Activated naive CD4-positive, alpha-beta T cell treated with anti-CD3 and anti-CD28 coated beads, Interleukin-2, amount 50 U/mL, for 24 hours (primary cell): Measurements from ENCODE around the gene TRIM15.
A peak's percentile ranks its signal among the peaks of the same experiment; 100 is the strongest.
"Not testable (repeated sequence)": the region's sequence is repeated elsewhere in the genome, so short reads cannot be mapped to it uniquely, and the experiment has no call there.

ENCODE experiments used
- H3K27ac Mint-ChIP-seq: one replicate; pipeline ENCODE4 v1.8.0; 2021; ENCODE audit warnings: mild to moderate bottlenecking, mixed read lengths
- H3K27me3 Mint-ChIP-seq: one replicate; pipeline ENCODE4 v1.8.0; 2021; ENCODE audit warnings: mixed read lengths
- H3K36me3 Mint-ChIP-seq: one replicate; pipeline ENCODE4 v1.8.0; 2021; ENCODE audit warnings: mixed read lengths
- H3K4me1 Mint-ChIP-seq: one replicate; pipeline ENCODE4 v1.8.0; 2021; ENCODE audit warnings: mixed read lengths
- H3K4me3 Mint-ChIP-seq: one replicate; pipeline ENCODE4 v1.8.0; 2021; ENCODE audit warnings: mild to moderate bottlenecking, mixed read lengths
- H3K9me3 Mint-ChIP-seq: one replicate; pipeline ENCODE4 v1.8.0; 2021; ENCODE audit warnings: mixed read lengths

TRIM15 gene

DNA sequence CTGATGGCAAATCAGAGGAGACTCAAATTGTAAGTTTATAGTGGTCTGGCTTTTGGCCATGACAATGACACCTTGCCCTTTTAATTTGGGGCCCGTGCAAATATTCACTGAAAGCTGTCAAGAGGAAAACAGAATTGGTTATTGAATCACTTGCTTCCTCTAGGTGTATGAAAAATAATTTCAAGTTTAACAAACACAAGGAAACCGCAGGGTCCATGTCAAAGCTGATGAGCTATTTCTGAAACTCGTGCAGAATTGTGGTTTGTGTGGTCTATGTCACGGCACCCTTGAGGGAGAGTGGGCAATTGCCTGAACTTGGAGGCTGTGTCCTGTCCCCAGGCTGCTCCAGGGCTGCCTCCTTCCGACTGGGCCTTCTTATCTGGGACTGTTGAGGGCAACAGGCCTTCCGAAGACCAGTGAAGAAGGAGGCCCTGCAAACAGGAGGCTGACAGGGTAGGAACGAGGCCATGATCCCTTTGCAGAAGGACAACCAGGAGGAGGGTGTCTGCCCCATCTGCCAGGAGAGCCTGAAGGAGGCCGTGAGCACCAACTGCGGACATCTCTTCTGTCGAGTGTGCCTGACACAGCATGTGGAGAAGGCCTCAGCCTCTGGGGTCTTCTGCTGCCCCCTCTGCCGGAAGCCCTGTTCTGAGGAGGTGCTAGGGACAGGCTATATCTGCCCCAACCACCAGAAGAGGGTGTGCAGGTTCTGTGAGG lies 26.6 kb upstream of the TRIM15 start:
- H3K27ac Mint-ChIP-seq, result no peak overlapping the region
- no peak overlapping the region for H3K4me3 Mint-ChIP-seq
- no peaks in the 10 kb centered on the region for H3K36me3 Mint-ChIP-seq
- H3K4me1 Mint-ChIP-seq, result no peaks in the 10 kb centered on the region
- H3K27me3 Mint-ChIP-seq, result peaks cover 21% of the 10 kb centered on the region
- H3K9me3 Mint-ChIP-seq, result no peaks in the 10 kb centered on the region

DNA sequence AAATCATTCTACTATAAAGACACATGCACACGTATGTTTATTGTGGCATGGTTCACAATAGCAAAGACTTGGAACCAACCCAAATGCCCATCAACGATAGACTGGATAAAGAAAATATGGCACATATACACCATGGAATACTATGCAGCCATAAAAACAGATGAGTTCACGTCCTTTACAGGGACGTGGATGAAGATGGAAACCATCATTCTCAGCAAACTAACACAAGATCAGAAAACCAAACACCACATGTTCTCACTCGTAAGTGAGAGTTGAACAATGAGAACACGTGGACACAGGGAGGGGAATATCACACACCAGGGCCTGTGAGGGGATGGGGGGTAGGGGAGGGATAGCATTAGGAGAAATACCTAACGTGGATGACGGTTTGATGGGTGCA lies 23.1 kb upstream of the TRIM15 start:
- H3K9me3 Mint-ChIP-seq, H3K27ac Mint-ChIP-seq, H3K4me1 Mint-ChIP-seq, H3K4me3 Mint-ChIP-seq, H3K36me3 Mint-ChIP-seq: not testable (repeated sequence)
- H3K27me3 Mint-ChIP-seq, result peaks cover 19% of the 10 kb centered on the region

DNA sequence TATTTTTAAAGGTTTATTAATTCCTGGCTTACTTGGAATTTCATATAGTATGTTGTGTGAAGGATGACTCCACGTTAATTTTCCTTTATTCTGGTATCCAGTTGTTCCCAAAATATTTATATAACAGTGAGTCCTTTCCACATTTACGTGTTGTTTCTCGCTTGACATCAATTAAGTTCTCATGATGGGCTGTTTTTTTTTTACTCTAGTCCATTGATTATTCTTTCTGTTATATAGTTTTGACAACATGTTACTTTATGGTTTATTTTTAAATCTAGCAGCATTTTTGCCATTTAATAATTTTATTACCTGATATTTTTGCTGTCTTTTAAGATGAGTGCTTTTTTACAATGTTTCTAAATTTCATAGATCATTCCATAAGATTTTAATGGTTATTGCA lies 20.7 kb upstream of the TRIM15 start:
- H3K9me3 Mint-ChIP-seq, result no peaks in the 10 kb centered on the region
- H3K4me3 Mint-ChIP-seq, result no peak overlapping the region
- H3K4me1 Mint-ChIP-seq, result no peaks in the 10 kb centered on the region
- peaks cover 22% of the 10 kb centered on the region for H3K27me3 Mint-ChIP-seq
- H3K36me3 Mint-ChIP-seq, result no peaks in the 10 kb centered on the region
- H3K27ac Mint-ChIP-seq, result no peak overlapping the region

DNA sequence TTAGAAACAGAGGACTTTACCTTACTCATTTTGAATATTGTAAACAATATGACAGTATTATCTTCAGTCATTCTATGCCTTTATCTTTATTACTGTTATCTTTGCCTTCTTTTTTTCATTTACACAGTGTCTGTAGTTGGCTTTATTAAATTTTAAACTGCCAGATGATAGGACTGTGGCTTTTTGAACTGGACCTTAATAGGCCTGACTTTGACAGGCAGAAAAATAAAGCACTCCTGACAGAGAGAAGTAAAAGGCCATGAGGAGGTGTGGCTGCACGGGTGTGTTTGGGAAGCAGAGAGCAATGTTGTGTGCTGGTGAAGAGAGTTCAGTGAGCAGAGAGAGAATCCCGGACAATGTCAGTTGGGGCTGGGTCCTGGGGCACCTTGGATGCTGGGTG lies 19.6 kb upstream of the TRIM15 start:
- H3K4me3 Mint-ChIP-seq, result no peak overlapping the region
- H3K36me3 Mint-ChIP-seq, result no peaks in the 10 kb centered on the region
- no peaks in the 10 kb centered on the region for H3K9me3 Mint-ChIP-seq
- peaks cover 25% of the 10 kb centered on the region for H3K27me3 Mint-ChIP-seq
- H3K4me1 Mint-ChIP-seq, result no peaks in the 10 kb centered on the region
- H3K27ac Mint-ChIP-seq, result no peak overlapping the region

DNA sequence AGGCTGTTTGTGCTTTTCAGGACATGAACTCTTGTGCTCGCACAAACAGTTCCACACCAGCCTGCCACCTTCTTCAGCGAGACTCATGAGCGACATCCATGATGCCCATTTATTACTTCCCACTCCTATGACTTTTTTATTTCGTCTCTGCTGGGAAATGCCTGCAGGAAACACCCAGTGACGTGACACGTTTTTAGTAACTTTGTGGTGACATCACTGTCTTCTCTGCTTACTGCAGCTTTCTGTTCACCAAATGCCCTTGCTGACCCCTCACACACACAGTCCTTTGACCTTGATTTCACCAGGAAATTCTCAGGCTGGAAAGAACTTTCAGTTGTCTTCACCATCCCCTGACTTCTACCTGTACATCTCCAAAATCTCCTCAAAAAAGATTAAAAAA lies 18.5 kb upstream of the TRIM15 start:
- H3K4me3 Mint-ChIP-seq, result no peak overlapping the region
- H3K27ac Mint-ChIP-seq, result no peak overlapping the region
- peaks cover 23% of the 10 kb centered on the region for H3K27me3 Mint-ChIP-seq
- no peaks in the 10 kb centered on the region for H3K4me1 Mint-ChIP-seq
- H3K36me3 Mint-ChIP-seq, result no peaks in the 10 kb centered on the region
- no peaks in the 10 kb centered on the region for H3K9me3 Mint-ChIP-seq

DNA sequence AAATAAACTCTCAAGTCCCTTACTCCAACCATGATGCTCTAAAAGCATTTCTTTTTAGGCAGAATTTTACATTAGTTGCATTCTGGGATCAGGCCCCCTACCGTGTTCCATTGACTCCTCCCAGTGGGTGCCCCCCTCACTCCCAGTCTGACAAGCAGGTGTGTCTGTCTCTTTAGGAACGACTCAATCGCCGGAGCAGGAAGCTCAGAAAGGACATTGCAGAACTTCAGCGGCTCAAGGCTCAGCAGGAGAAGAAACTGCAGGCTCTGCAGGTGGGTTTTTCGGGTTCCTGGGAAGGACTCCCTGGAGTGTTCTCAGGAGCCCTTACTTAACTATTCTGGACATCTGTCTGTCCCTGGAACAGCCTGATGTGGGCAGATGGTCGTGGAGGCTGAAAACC lies 17.5 kb upstream of the TRIM15 start:
- Mint-ChIP-seq H3K4me3 (no peak overlapping the region), H3K4me1 (no peaks in the 10 kb centered on the region), H3K27me3 (peaks cover 22% of the 10 kb centered on the region), H3K9me3 (no peaks in the 10 kb centered on the region), H3K27ac (no peak overlapping the region), H3K36me3 (no peaks in the 10 kb centered on the region)

DNA sequence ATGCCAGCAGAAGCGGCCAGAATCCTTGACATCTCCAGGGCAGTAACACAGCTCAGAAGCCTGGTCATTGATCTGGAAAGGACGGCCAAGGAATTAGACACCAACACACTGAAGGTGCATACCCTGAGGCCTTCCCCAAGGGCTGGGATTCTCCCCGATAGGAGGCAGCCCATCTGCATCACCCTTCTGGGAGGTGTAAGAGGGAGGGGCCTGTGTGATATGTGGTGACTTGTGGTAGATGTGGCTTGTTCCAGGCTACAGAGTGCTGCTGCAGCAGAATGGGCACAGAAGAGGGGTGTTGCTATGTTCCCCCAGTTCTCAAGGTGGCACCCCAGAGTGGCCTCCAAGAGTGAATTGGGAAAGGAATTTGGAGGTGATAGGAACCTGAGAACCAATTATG lies 16.2 kb upstream of the TRIM15 start:
- Mint-ChIP-seq H3K9me3 (no peaks in the 10 kb centered on the region), H3K4me3 (no peak overlapping the region), H3K36me3 (no peaks in the 10 kb centered on the region), H3K27me3 (peaks cover 14% of the 10 kb centered on the region), H3K27ac (no peak overlapping the region), H3K4me1 (peaks cover 4% of the 10 kb centered on the region)

DNA sequence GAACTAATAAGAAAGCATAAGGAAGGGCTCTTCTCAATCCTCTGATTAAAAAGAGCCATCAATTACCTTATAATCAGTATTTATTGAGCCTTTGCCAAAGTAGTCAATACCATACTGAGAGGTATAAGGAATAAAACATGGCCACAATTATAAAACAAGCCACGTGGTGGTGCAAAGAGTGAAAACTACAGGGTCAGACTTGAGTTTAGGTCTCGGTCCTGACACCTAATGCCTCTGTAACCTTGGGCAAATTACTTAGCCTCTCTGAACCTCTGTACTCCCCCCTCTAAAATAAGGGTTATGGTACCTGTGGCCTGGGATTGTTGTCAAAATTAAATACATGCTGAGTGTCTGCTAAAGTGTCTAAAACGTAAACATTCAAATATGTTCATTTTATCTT lies 14.1 kb upstream of the TRIM15 start:
- Mint-ChIP-seq H3K9me3 (no peaks in the 10 kb centered on the region), H3K36me3 (no peaks in the 10 kb centered on the region), H3K27ac (no peak overlapping the region), H3K27me3 (peaks cover 8% of the 10 kb centered on the region), H3K4me1 (peaks cover 4% of the 10 kb centered on the region), H3K4me3 (no peak overlapping the region)

DNA sequence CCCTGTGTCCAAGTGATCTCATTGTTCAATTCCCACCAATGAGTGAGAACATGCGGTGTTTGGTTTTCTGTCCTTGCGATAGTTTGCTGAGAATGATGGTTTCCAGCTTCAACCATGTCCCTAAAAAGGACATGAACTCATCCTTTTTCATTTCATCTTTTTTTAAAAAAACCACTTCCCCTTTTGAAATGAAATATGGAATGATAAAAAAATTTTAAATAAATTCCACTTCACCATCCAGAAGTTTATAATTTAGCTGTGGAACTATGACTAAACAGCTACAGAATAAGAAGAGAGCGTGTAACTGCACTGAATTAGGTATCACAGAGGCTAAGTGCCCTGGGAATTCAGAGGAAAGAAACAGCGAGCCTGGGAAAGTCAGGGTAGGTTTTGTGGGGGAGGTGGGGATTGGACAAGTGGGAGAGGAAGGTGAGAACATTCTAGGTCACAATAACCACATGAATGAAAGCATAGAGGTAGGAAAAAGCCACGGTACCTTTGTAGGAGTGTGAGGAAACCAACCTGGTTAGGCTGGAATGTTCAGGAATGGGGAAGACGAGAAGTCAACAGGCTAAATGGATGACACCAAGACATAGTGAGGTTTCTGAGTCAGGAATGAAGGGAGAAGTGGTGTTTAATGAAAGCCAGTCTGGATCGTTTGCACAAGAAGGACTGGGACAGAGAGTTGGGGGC lies 13.3 kb upstream of the TRIM15 start:
- Mint-ChIP-seq H3K27ac (no peak overlapping the region), H3K4me3 (no peak overlapping the region), H3K27me3 (peaks cover 9% of the 10 kb centered on the region), H3K36me3 (no peaks in the 10 kb centered on the region), H3K9me3 (no peaks in the 10 kb centered on the region), H3K4me1 (peaks cover 4% of the 10 kb centered on the region)

DNA sequence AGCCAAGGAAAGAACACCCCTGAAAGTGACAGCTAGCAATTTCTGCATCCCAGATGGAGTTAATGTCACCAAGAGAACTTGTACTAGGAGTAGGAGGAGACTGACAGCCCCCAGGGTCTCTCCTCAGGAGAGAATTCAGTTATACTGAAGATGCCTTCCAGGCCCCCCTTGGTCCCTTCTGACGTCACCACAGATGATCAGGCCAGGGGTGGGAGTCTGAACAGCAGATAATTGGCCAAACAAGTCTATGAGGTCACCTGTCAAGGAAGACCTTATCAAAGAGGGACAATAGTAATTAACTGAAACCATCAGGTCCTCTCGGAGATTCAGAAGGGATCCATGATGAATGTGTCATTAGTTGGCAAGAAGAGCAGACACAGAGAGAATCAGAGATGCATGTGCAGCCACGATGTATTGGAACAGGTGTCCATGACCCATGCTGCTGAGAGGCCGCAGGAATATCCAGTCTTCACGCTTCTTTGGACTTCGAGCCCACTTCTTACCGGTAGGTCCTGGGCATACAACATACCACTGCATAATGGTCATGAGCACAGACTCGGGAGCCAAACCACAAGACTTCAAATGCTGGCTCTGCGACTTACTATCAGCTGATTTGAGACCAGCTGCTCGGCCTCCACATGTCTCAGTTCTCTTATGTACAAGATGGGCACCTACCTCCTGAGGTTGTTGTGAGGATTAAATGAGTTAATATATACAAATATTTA lies 12.5 kb upstream of the TRIM15 start:
- Mint-ChIP-seq H3K36me3 (no peaks in the 10 kb centered on the region), H3K4me1 (peaks cover 4% of the 10 kb centered on the region), H3K27me3 (peaks cover 6% of the 10 kb centered on the region), H3K27ac (peak overlapping the region; percentile 47), H3K9me3 (no peaks in the 10 kb centered on the region), H3K4me3 (no peak overlapping the region)

DNA sequence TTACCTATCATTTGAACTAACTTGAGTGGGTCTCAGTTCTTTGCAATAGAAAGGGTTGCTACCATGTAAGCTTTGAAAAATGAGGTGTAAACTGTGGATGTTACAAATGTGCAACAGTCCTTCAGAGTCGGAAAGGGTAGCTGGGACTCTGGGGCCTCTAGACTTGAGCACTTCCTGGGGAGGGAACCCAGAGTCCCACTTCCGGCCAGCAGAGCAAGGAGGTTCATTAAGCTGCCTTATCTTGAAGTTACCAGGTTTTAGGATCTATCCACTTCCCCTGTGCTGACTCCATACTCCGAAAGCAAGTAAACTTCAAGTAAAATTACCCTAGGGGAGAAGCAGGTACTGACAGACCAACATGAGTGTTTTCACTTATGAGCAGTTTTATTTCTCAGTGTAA lies 11.8 kb upstream of the TRIM15 start:
- H3K27ac Mint-ChIP-seq, result no peak overlapping the region
- peaks cover 4% of the 10 kb centered on the region for H3K4me1 Mint-ChIP-seq
- no peak overlapping the region for H3K4me3 Mint-ChIP-seq
- H3K36me3 Mint-ChIP-seq, result no peaks in the 10 kb centered on the region
- peaks cover 8% of the 10 kb centered on the region for H3K27me3 Mint-ChIP-seq
- H3K9me3 Mint-ChIP-seq, result no peaks in the 10 kb centered on the region

DNA sequence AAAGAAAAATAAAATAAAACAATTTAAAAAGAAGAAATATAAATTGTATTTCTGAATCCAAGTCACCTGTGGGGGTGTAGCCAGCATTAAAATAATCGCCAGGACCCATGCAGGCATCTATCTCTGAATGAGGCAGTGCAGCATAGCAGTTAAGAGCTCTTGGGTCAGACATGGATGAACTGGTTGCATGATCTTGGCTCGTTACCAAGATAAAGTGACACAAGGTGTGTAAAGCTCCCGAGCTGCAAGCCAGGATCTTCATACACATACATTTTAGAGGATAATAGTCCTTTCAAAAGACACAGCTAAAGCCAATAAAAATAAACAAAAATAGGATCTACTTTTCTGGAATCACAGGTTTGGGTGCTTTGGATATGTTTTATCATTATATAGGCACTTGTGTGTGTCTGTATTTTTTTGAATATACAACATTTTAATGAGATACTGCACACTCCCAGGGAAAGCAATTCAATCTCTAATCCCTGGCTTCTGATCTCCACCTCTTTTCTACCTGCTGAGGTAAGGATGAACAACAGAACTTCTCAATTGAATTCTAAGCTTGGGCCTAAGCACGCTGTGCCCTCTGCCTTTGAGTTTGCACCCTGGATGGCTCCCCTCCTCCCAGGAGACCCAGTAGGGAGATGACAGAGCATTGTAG lies 11.2 kb upstream of the TRIM15 start:
- H3K4me3 Mint-ChIP-seq, result no peak overlapping the region
- H3K36me3 Mint-ChIP-seq, result no peaks in the 10 kb centered on the region
- no peaks in the 10 kb centered on the region for H3K9me3 Mint-ChIP-seq
- peaks cover 8% of the 10 kb centered on the region for H3K27me3 Mint-ChIP-seq
- no peak overlapping the region for H3K27ac Mint-ChIP-seq
- H3K4me1 Mint-ChIP-seq, result peaks cover 4% of the 10 kb centered on the region

DNA sequence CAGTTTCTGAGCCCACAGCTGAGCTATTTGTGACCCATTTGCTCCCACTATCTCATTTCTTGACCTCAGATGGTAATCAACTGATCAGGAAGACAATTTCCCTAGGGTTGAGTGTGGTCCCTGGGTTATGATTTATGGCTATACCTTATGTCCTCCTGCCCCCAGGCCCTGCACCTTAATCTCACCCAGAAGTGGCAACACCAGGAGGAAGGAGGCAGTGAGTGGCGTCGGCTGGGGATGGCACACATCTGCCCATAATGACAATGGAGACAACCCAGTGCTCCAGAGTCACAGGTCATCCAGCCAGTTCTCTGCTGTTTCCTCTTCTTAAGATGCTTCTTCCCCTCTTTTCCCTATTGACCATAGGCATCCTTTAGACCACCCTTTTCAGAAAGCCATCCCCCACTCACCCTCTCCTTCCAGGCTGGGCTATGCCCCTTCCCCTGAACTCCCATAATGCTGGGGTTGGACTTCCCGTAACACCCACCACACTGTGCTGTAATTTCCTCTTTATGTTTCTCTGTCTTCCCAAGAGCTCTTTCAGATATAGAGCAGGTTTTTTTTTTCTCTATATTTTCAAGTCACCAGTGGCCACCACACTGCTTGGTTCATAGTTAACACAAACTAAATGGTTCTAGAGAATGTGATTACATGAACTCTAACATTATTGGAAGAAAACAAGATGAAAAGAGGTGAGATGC lies 10.3 kb upstream of the TRIM15 start:
- Mint-ChIP-seq H3K9me3 (no peaks in the 10 kb centered on the region), H3K27me3 (peaks cover 6% of the 10 kb centered on the region), H3K4me3 (no peak overlapping the region), H3K36me3 (no peaks in the 10 kb centered on the region), H3K27ac (no peak overlapping the region), H3K4me1 (peaks cover 4% of the 10 kb centered on the region)

DNA sequence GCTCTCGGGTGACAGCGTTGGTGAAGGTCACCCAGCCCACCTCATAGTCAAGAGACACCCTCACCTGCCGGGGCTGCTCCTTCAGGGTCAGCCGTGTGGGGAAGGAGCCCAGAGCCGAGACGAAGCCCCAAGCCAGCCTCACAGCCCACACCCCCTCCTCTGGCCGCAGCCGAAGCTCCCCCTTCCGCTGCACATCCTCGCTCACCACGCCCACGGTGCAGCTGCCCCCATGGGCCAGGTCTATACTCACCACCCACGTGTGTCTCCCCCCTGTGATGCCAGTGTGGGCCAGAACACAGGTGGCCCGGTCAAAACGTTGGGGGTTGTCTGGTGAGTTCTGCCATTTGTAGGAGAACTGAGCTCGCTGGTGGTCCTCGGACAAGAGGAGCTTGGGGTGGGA lies 9.3 kb upstream of the TRIM15 start:
- H3K27ac Mint-ChIP-seq, result no peak overlapping the region
- H3K4me1 Mint-ChIP-seq, result peaks cover 4% of the 10 kb centered on the region
- H3K36me3 Mint-ChIP-seq, result no peaks in the 10 kb centered on the region
- H3K27me3 Mint-ChIP-seq, result peaks cover 4% of the 10 kb centered on the region
- no peaks in the 10 kb centered on the region for H3K9me3 Mint-ChIP-seq
- H3K4me3 Mint-ChIP-seq, result no peak overlapping the region

DNA sequence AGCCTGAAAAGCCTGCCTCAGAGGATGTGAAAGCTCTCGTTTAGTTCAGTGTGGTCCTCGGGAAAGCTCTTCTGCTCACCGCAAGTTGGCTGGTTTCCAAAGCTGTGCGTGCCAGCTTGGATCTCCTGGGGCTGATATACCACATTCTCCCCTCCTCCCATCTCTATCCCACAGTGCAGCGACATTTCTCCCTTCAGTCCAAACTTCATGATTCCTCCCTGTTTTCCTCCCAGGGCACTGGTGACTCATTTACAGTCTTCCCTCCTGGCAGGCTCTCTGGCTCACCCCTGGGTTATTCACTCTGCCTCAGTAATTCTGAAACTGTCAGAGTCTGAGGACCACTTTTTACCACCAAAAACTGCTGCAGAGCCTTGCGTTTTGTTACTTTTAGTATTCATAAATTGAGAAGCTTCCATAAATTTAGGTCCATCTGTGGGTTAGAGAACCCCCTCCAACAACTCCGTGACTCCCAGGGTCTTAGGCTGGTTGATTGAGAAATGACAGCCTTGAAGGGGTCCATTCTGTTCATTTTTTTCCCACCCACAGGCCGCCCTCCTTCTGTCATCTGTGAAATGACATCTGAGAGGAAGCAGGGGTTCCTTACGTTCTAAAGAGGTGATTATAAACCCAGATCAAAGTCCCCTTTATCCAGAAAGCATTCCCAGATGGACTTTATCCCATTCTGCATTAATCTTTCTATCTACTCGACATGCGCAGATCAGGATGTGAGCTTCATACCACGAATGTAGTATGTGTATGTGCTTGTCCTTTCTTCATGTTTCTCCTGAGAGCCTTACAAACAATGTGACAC lies 8.4 kb upstream of the TRIM15 start:
- Mint-ChIP-seq H3K4me1 (peaks cover 4% of the 10 kb centered on the region), H3K4me3 (no peak overlapping the region), H3K9me3 (no peaks in the 10 kb centered on the region), H3K27ac (no peak overlapping the region), H3K36me3 (no peaks in the 10 kb centered on the region), H3K27me3 (peaks cover 4% of the 10 kb centered on the region)
